K562 (cell line): ENCODE data around the gene ASCC1. TPM values are rescaled to one million over a fixed set of nuclear protein-coding genes. Genes with fewer than 3 reads are reported as not detected.
A peak's percentile ranks its signal among the peaks of the same experiment; 100 is the strongest.

ENCODE experiments used
- DMBX1 ChIP-seq: fragments of 250-450 bp; sonication (Bioruptor Pico); IDR thresholded peaks from 2 replicates; pipeline ENCODE4 v1.8.0; 2022; ENCODE audit warnings: inconsistent platforms, mild to moderate bottlenecking, moderate library complexity, borderline replicate concordance
- FOXK1 ChIP-seq: sonication (generic); formaldehyde crosslinking; IDR thresholded peaks from 2 replicates; pipeline ENCODE4 v1.8.0; 2022; ENCODE audit warnings: missing genetic modification reagents, mild to moderate bottlenecking, borderline replicate concordance
- GABPA ChIP-seq: fragments of 200-800 bp; sonication (Bioruptor generic); conservative IDR thresholded peaks from 2 replicates; pipeline ENCODE4 v1.6.1; 2016; ENCODE audit warnings: low read depth, missing genetic modification characterization, missing compliant biosample characterization
- POLR2G ChIP-seq: fragments of 200-400 bp; formaldehyde crosslinking; IDR thresholded peaks from 2 replicates; pipeline ENCODE4 v1.6.1; 2017; ENCODE audit warnings: low read depth, mild to moderate bottlenecking, antibody characterized with exemption, low read length, moderate library complexity
- SMAD4 ChIP-seq: fragments of 250-450 bp; sonication (Bioruptor Pico); conservative IDR thresholded peaks from 2 replicates; pipeline ENCODE4 v1.8.0; 2021; ENCODE audit warnings: inconsistent platforms, mild to moderate bottlenecking, moderate library complexity
- ZNF644 ChIP-seq: fragments of 200-800 bp; sonication (Bioruptor generic); IDR thresholded peaks from 2 replicates; pipeline ENCODE4 v1.6.1; 2016; ENCODE audit warnings: low read depth, missing genetic modification characterization, missing compliant biosample characterization
- polyA plus RNA-seq, 8 experiments: library from polyadenylated mRNA; depleted of rRNA in 4 of 8; stranded (reverse) in 5 of 8; unstranded in 3 of 8; fragments of >200 nt; fragmentation: Nextera tagmentation in 2 of 8; fragmentation: Illumina TruSeq in 1 of 8; extraction: Ambion mirVana in 2 of 8; extraction: Trizol in 1 of 8; gene quantifications; 2 replicates each; pipeline versions ENCODE4 v1.2.1 to v1.2.3, GENCODE V29; 2011 to 2014; ENCODE audit warnings: inconsistent platforms in 1 of 8, missing spikeins in 1 of 8
- total RNA-seq, 7 experiments: library from RNA; depleted of rRNA in 6 of 7; stranded (reverse); fragments of >200 nt in 6 of 7; fragmentation: Illumina TruSeq in 2 of 7; extraction: Trizol in 2 of 7; gene quantifications; 2 replicates each; pipeline versions ENCODE4 v1.2.1 to v1.2.3, GENCODE V29; 2011 to 2021; ENCODE audit warnings: low replicate concordance in 1 of 7
- TF ChIP-seq, protein P1 (sequence below): fragments of 250-450 bp; sonication (Bioruptor Pico); IDR thresholded peaks from 2 replicates; pipeline ENCODE4 v1.4.0; 2020
- TF ChIP-seq, protein P2 (sequence below), 2 experiments: fragments of 450-650 bp; IDR thresholded peaks; 2 replicates each; pipeline ENCODE4 v1.6.1; 2016; ENCODE audit warnings: mild to moderate bottlenecking in 2 of 2, borderline replicate concordance in 1 of 2, low read depth in 1 of 2, moderate library complexity in 1 of 2
- TF ChIP-seq, protein P3 (sequence below), 3 experiments: IDR thresholded peaks in 2 of 3; conservative IDR thresholded peaks in 1 of 3; 2 replicates each; pipeline ENCODE4 v1.5.1; 2011 to 2012; ENCODE audit warnings: low read length in 3 of 3, mild to moderate bottlenecking in 3 of 3, control low read depth in 2 of 3, improper control_type of control experiment in 1 of 3, inconsistent platforms in 1 of 3, low read depth in 1 of 3, mixed read lengths in 1 of 3, moderate library complexity in 1 of 3; ENCODE audit not compliant: insufficient read depth in 2 of 3

Gene ASCC1
- total and polyA plus RNA-seq, 9 of the 15 experiments (the other 6 are each of a cell fraction or from before 2014, with no cell fraction given), result 31.7 to 73.3 (median 52.8) TPM

DNA sequence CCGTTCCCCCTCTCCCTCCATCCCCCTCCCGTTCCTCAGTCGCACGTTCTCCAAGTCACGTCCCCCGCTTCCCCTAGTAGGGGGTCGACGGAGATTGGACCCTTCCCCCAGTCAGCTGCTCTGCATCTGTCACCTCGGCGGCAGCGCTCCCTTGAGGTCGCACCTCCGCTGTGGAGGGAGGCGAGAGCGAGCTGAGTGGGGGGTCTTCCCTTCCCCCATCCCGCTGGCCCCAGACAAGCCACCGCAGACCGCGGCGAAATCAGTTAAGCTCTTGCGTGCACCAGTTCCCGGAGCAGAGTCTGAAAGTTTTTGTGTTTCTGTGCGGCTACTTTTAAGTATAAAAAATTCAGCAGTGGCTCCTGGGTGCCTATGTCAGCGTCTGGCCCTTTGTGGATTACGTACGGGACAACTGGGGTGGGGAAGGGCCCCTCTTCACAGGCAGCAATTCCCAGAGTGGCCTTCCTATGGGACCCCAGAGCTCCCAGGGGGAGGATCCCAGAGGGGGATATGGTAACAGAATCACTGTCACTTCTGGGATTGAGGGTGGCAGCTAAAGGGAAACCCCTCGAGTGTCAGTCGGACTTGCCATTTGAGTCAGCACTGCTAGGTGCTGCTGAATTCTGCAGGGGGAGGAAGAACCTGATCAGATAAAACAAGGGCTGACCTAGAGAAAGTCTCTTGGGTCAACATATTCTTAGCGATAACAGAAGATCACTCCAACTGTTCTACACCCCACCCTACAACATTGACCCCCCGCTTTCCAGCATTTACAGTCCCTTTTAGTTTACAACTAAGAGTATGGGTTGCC is 45.1 kb upstream of the ASCC1 start (continued):
- TF ChIP-seq, protein P1, sequence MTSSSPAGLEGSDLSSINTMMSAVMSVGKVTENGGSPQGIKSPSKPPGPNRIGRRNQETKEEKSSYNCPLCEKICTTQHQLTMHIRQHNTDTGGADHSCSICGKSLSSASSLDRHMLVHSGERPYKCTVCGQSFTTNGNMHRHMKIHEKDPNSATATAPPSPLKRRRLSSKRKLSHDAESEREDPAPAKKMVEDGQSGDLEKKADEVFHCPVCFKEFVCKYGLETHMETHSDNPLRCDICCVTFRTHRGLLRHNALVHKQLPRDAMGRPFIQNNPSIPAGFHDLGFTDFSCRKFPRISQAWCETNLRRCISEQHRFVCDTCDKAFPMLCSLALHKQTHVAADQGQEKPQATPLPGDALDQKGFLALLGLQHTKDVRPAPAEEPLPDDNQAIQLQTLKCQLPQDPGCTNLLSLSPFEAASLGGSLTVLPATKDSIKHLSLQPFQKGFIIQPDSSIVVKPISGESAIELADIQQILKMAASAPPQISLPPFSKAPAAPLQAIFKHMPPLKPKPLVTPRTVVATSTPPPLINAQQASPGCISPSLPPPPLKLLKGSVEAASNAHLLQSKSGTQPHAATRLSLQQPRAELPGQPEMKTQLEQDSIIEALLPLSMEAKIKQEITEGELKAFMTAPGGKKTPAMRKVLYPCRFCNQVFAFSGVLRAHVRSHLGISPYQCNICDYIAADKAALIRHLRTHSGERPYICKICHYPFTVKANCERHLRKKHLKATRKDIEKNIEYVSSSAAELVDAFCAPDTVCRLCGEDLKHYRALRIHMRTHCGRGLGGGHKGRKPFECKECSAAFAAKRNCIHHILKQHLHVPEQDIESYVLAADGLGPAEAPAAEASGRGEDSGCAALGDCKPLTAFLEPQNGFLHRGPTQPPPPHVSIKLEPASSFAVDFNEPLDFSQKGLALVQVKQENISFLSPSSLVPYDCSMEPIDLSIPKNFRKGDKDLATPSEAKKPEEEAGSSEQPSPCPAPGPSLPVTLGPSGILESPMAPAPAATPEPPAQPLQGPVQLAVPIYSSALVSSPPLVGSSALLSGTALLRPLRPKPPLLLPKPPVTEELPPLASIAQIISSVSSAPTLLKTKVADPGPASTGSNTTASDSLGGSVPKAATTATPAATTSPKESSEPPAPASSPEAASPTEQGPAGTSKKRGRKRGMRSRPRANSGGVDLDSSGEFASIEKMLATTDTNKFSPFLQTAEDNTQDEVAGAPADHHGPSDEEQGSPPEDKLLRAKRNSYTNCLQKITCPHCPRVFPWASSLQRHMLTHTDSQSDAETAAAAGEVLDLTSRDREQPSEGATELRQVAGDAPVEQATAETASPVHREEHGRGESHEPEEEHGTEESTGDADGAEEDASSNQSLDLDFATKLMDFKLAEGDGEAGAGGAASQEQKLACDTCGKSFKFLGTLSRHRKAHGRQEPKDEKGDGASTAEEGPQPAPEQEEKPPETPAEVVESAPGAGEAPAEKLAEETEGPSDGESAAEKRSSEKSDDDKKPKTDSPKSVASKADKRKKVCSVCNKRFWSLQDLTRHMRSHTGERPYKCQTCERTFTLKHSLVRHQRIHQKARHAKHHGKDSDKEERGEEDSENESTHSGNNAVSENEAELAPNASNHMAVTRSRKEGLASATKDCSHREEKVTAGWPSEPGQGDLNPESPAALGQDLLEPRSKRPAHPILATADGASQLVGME (CRISPR knock-in tag), result peak; percentile 77; the same call in 1 of the 2 replicates
- TF ChIP-seq DMBX1 (CRISPR knock-in tag), result peak; percentile 84; the same call in 1 of the 2 replicates
- TF ChIP-seq GABPA (tag), result no peak; the same call in 1 of the 2 replicates
- TF ChIP-seq, protein P2, sequence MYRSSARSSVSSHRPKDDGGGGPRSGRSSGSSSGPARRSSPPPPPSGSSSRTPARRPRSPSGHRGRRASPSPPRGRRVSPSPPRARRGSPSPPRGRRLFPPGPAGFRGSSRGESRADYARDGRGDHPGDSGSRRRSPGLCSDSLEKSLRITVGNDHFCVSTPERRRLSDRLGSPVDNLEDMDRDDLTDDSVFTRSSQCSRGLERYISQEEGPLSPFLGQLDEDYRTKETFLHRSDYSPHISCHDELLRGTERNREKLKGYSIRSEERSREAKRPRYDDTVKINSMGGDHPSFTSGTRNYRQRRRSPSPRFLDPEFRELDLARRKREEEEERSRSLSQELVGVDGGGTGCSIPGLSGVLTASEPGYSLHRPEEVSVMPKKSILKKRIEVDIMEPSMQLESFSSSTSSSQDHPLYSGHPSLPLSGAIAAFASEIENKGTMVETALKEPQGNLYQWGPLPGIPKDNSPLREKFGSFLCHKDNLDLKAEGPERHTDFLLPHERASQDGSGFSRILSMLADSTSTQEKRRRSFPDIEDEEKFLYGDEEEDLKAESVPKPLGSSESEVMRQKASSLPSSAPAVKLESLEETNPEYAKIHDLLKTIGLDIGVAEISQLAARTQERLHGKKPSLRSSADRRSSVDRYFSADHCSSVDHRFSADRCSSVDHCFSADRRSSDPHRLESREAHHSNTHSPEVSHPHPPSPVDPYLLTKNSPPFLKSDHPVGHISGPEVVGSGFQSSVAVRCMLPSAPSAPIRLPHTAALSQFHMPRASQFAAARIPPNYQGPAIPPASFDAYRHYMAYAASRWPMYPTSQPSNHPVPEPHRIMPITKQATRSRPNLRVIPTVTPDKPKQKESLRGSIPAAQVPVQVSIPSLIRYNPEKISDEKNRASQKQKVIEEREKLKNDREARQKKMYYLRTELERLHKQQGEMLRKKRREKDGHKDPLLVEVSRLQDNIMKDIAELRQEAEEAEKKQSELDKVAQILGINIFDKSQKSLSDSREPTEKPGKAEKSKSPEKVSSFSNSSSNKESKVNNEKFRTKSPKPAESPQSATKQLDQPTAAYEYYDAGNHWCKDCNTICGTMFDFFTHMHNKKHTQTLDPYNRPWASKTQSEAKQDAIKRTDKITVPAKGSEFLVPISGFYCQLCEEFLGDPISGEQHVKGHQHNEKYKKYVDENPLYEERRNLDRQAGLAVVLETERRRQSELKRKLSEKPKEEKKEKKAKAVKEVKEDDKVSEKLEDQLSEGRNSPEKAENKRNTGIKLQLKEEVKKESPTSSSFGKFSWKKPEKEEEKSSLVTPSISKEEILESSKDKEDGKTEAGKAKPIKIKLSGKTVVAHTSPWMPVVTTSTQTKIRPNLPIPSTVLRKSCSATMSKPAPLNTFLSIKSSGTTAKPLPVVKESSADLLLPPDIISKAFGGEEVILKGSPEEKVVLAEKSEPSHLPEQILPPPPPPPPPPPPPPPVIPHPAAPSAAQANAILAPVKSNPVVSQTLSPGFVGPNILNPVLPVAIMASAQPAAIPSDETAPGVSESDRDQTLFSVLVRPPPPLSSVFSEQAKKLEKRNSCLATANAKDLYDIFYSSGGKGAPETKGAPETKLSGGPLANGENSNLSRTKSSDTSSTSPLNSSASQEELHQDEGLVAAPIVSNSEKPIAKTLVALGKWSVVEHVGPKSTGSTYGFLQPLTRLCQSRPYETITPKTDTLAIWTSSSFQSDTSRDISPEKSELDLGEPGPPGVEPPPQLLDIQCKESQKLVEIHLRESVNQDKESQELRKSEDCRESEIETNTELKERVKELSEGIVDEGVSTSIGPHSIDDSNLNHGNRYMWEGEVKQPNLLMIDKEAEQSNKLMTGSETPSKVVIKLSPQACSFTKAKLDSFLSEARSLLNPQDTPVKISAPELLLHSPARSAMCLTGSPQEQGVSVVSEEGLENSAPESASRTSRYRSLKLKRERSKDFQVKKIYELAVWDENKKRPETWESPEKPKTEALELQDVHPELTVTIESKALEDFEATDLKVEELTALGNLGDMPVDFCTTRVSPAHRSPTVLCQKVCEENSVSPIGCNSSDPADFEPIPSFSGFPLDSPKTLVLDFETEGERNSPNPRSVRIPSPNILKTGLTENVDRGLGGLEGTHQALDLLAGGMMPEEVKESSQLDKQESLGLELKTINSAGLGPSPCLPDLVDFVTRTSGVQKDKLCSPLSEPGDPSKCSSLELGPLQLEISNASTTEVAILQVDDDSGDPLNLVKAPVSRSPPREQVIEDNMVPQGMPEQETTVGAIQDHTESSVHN (IDR thresholded peaks at IDR 0.05; ENCODE audit: borderline replicate concordance in 1 of 2, low read depth in 1 of 2), result no peak
- TF ChIP-seq, protein P3, sequence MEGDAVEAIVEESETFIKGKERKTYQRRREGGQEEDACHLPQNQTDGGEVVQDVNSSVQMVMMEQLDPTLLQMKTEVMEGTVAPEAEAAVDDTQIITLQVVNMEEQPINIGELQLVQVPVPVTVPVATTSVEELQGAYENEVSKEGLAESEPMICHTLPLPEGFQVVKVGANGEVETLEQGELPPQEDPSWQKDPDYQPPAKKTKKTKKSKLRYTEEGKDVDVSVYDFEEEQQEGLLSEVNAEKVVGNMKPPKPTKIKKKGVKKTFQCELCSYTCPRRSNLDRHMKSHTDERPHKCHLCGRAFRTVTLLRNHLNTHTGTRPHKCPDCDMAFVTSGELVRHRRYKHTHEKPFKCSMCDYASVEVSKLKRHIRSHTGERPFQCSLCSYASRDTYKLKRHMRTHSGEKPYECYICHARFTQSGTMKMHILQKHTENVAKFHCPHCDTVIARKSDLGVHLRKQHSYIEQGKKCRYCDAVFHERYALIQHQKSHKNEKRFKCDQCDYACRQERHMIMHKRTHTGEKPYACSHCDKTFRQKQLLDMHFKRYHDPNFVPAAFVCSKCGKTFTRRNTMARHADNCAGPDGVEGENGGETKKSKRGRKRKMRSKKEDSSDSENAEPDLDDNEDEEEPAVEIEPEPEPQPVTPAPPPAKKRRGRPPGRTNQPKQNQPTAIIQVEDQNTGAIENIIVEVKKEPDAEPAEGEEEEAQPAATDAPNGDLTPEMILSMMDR (IDR thresholded peaks at IDR 0.05 in 2 of 3, conservative IDR thresholded peaks at IDR 0.05 in 1 of 3; ENCODE audit: insufficient read depth in 2 of 3, low read depth in 1 of 3, low read length in 3 of 3), result peak in 2 of 3 experiments; percentile 30 to 33; a peak in 1 of 6 replicates
- 0 out of 2 replicates have a peak, but pooled peaks have one; percentile 48 for TF ChIP-seq FOXK1 (CRISPR knock-in tag)
- peak; percentile 88 for TF ChIP-seq SMAD4 (CRISPR knock-in tag)
- TF ChIP-seq POLR2G, result peak; percentile 86
- TF ChIP-seq ZNF644 (tag), result no peak
